ENCODE measurements around the gene MMAB. TPM values are rescaled to one million over a fixed set of nuclear protein-coding genes. Genes with fewer than 3 reads are reported as not detected.

The MMAB gene
- total RNA-seq, 2 experiments from 2014 or later, result 37.7 to 44.3 TPM

- ChIA-PET CTCF (interaction anchor here (1.1 kb wide), 1 partner anchor 19 kb away, joined by 3 read pairs; no protein-coding TSS in a partner anchor), POLR2A (no interaction called here)
- Mint-ChIP-seq H3K9me3 (ENCODE audit: low read depth) (no peaks in the 10 kb centered on the region), H3K27ac (no peak overlapping the region), H3K4me3 (no peak overlapping the region), H3K36me3 (ENCODE audit: low read depth) (peaks cover 40% of the 10 kb centered on the region), H3K4me1 (no peaks in the 10 kb centered on the region), H3K27me3 (no peaks in the 10 kb centered on the region)
- intact Hi-C loops (cut with DNase I, micrococcal nuclease), result no loop called here
- ATAC-seq (no peak), DNase-seq (no peak)
Measured at GRCh38 chr12:109521831-109522230, 51.5 kb downstream of the MMAB start.

- ATAC-seq, result no peak
- Mint-ChIP-seq H3K4me3 (no peak overlapping the region), H3K27me3 (no peaks in the 10 kb centered on the region), H3K4me1 (no peaks in the 10 kb centered on the region), H3K36me3 (ENCODE audit: low read depth) (peaks cover 44% of the 10 kb centered on the region), H3K27ac (no peak overlapping the region), H3K9me3 (ENCODE audit: low read depth) (no peaks in the 10 kb centered on the region)
- POLR2A ChIA-PET, result no interaction called here
- CTCF ChIA-PET, result interaction anchor here (0.6 to 2.8 kb wide), 10 partner anchors 15 to 326 kb away, joined by 3 to 11 read pairs (median 5); no protein-coding TSS in a partner anchor
- intact Hi-C loops (cut with DNase I, micrococcal nuclease), result loop anchor here (2.0 to 5.0 kb wide), 2 partner anchors 78 to 325 kb away; no protein-coding TSS in a partner anchor
- no peak for DNase-seq
Measured at GRCh38 chr12:109519787-109520186, 53.5 kb downstream of the MMAB start.

GRCh38 chr12:109518820-109519665 is 54.3 kb downstream of the MMAB start:
- Mint-ChIP-seq H3K36me3 (ENCODE audit: low read depth) (peaks cover 48% of the 10 kb centered on the region), H3K4me1 (no peaks in the 10 kb centered on the region), H3K27ac (no peak overlapping the region), H3K27me3 (no peaks in the 10 kb centered on the region), H3K9me3 (ENCODE audit: low read depth) (no peaks in the 10 kb centered on the region), H3K4me3 (no peak overlapping the region)
- ChIA-PET POLR2A (no interaction called here), CTCF (interaction anchor here (0.6 to 2.8 kb wide), 19 partner anchors 9 to 1268 kb away, joined by 3 to 11 read pairs (median 3); no protein-coding TSS in a partner anchor)
- intact Hi-C loops (cut with DNase I, micrococcal nuclease), result loop anchor here (1.0 to 5.0 kb wide), 5 partner anchors 78 to 326 kb away; no protein-coding TSS in a partner anchor
- ATAC-seq (peak; percentile 63), DNase-seq (peak; percentile 75)

- no peak for DNase-seq
- Mint-ChIP-seq H3K9me3 (ENCODE audit: low read depth) (no peaks in the 10 kb centered on the region), H3K27me3 (no peaks in the 10 kb centered on the region), H3K27ac (no peak overlapping the region), H3K4me1 (no peaks in the 10 kb centered on the region), H3K36me3 (ENCODE audit: low read depth) (peaks cover 53% of the 10 kb centered on the region), H3K4me3 (no peak overlapping the region)
- CTCF ChIA-PET, result interaction anchor here (0.8 to 1.6 kb wide), 6 partner anchors 8 to 259 kb away, joined by 3 to 4 read pairs (median 3); no protein-coding TSS in a partner anchor
- ATAC-seq, result no peak
- POLR2A ChIA-PET, result no interaction called here
- intact Hi-C loops (cut with DNase I, micrococcal nuclease), result loop anchor here (1.0 to 5.0 kb wide), 5 partner anchors 80 to 328 kb away; no protein-coding TSS in a partner anchor
Measured at GRCh38 chr12:109517619-109518018, 55.7 kb downstream of the MMAB start.

GRCh38 chr12:109513977-109514376 is 59.3 kb downstream of the MMAB start:
- H3K4me3 Mint-ChIP-seq, result no peak overlapping the region
- ChIA-PET POLR2A (no interaction called here), CTCF (no interaction called here)
- peaks cover 62% of the 10 kb centered on the region for H3K36me3 Mint-ChIP-seq (ENCODE audit: low read depth)
- H3K27ac Mint-ChIP-seq, result no peak overlapping the region
- ATAC-seq (no peak), DNase-seq (no peak)
- no peaks in the 10 kb centered on the region for H3K27me3 Mint-ChIP-seq
- H3K4me1 Mint-ChIP-seq, result no peaks in the 10 kb centered on the region
- intact Hi-C loops (cut with DNase I, micrococcal nuclease), result no loop called here
- no peaks in the 10 kb centered on the region for H3K9me3 Mint-ChIP-seq (ENCODE audit: low read depth)

- Mint-ChIP-seq H3K27ac (no peak overlapping the region), H3K4me1 (no peaks in the 10 kb centered on the region), H3K27me3 (no peaks in the 10 kb centered on the region), H3K9me3 (ENCODE audit: low read depth) (no peaks in the 10 kb centered on the region), H3K36me3 (ENCODE audit: low read depth) (peaks cover 57% of the 10 kb centered on the region), H3K4me3 (no peak overlapping the region)
- POLR2A ChIA-PET, result no interaction called here
- ATAC-seq (no peak), DNase-seq (no peak)
- intact Hi-C loops (cut with DNase I, micrococcal nuclease), result no loop called here
- CTCF ChIA-PET, result interaction anchor here (0.6 kb wide), 1 partner anchor 285 kb away, joined by 3 read pairs; no protein-coding TSS in a partner anchor
Measured at GRCh38 chr12:109513051-109513450, 60.3 kb downstream of the MMAB start.

- no peaks in the 10 kb centered on the region for H3K9me3 Mint-ChIP-seq (ENCODE audit: low read depth)
- DNase-seq, result no peak
- H3K27ac Mint-ChIP-seq, result no peak overlapping the region
- intact Hi-C loops (cut with DNase I, micrococcal nuclease), result no loop called here
- ATAC-seq, result no peak
- POLR2A ChIA-PET, result no interaction called here
- no peak overlapping the region for H3K4me3 Mint-ChIP-seq
- CTCF ChIA-PET, result interaction anchor here (0.6 kb wide), 1 partner anchor 285 kb away, joined by 3 read pairs; no protein-coding TSS in a partner anchor
- no peaks in the 10 kb centered on the region for H3K27me3 Mint-ChIP-seq
- H3K4me1 Mint-ChIP-seq, result no peaks in the 10 kb centered on the region
- peaks cover 54% of the 10 kb centered on the region for H3K36me3 Mint-ChIP-seq (ENCODE audit: low read depth)
Measured at GRCh38 chr12:109512608-109513007, 60.7 kb downstream of the MMAB start.

GRCh38 chr12:109510196-109510595 is 63.1 kb downstream of the MMAB start:
- ChIA-PET CTCF (interaction anchor here (0.8 to 1.3 kb wide), 2 partner anchors 9 to 592 kb away, joined by 3 read pairs; no protein-coding TSS in a partner anchor), POLR2A (no interaction called here)
- no peak for DNase-seq
- no peak overlapping the region for H3K27ac Mint-ChIP-seq
- H3K4me1 Mint-ChIP-seq, result no peaks in the 10 kb centered on the region
- H3K36me3 Mint-ChIP-seq (ENCODE audit: low read depth), result peaks cover 42% of the 10 kb centered on the region
- no peak overlapping the region for H3K4me3 Mint-ChIP-seq
- intact Hi-C loops (cut with DNase I, micrococcal nuclease), result no loop called here
- ATAC-seq, result no peak
- no peaks in the 10 kb centered on the region for H3K27me3 Mint-ChIP-seq
- H3K9me3 Mint-ChIP-seq (ENCODE audit: low read depth), result no peaks in the 10 kb centered on the region

GRCh38 chr12:109504068-109504467 is 69.2 kb downstream of the MMAB start:
- H3K27ac Mint-ChIP-seq, result peak overlapping the region; percentile 9

More at GRCh38 chr12:109504068-109504467, 69.2 kb downstream of the MMAB start:
- no peak overlapping the region for H3K4me3 Mint-ChIP-seq
- ChIA-PET CTCF (interaction anchor here (0.6 to 0.9 kb wide), 2 partner anchors 94 to 206 kb away, joined by 3 to 4 read pairs; no protein-coding TSS in a partner anchor), POLR2A (no interaction called here)
- no peak for ATAC-seq
- no peaks in the 10 kb centered on the region for H3K4me1 Mint-ChIP-seq
- H3K9me3 Mint-ChIP-seq (ENCODE audit: low read depth), result no peaks in the 10 kb centered on the region
- intact Hi-C loops (cut with DNase I, micrococcal nuclease), result no loop called here
- no peak for DNase-seq
- peaks cover 36% of the 10 kb centered on the region for H3K36me3 Mint-ChIP-seq (ENCODE audit: low read depth)
- no peaks in the 10 kb centered on the region for H3K27me3 Mint-ChIP-seq

Other genes with a start within 250 kb of the MMAB start
- gene MYO1H, start 225.6 kb downstream of the MMAB start, total RNA-seq, result not detected
- 10 to 100 TPM; 42.0 to 46.3 TPM for gene KCTD10, start 96.2 kb downstream of the MMAB start, total RNA-seq
- gene UBE3B, start 95.9 kb downstream of the MMAB start, total RNA-seq, result 10 to 100 TPM; 25.7 to 27.2 TPM
- 10 to 100 TPM; 17.8 to 18.7 TPM for gene MVK, start 290 bp upstream of the MMAB start, total RNA-seq
- gene FAM222A, start 140.3 kb upstream of the MMAB start, total RNA-seq, result under 1 TPM; 0.39 to 0.53 TPM